ENCODE measurements around the gene KSR2. TPM values are rescaled to one million over a fixed set of nuclear protein-coding genes. Genes with fewer than 3 reads are reported as not detected.

The KSR2 gene
- total and polyA plus RNA-seq, 2 of the 4 experiments (the other 2 are of a cell fraction) = not detected

DNA sequence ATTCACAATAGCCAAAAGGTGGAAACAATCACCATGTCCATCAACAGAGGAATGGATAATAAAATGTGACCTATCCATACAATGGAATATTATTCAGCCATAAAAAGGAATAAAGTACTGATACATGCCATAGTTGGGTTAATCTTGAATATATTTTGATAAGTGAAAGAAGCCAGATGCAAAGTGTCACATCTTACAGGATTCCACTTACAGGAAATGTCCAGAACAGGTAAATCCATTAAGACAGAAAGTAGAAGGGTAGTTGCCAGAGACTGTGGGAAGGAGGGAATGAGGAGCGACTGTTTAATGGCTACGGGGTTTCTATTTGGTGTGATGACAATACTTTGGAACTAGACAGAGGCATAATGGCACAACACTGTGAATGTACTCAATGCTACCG lies 171.6 kb downstream of the KSR2 start:
- Histone ChIP-seq H3K79me1 (ENCODE audit: low read depth in 1 of 2, low read length in 2 of 2) (no peaks in the 10 kb centered on the region), H3K27me3 (ENCODE audit: control insufficient read depth, insufficient read depth, low read length) (no peaks in the 10 kb centered on the region), H3K9ac (ENCODE audit: low read depth, low read length) (no peak overlapping the region), H4K5ac (ENCODE audit: low read depth, low read length) (no peak overlapping the region), H3K23ac (ENCODE audit: low read depth, low read length) (no peak overlapping the region), H4K8ac (ENCODE audit: low read depth in 2 of 2, low read length in 2 of 2) (no peak overlapping the region), H3K4me3 (ENCODE audit: insufficient read depth, low read depth, low read length) (no peak overlapping the region), H3K9me3 (ENCODE audit: control insufficient read depth, insufficient read depth, low read length) (peaks cover 37% of the 10 kb centered on the region), H3K56ac (ENCODE audit: extremely low read depth, insufficient read depth, low read length) (no peak overlapping the region), H2AK5ac (ENCODE audit: low read depth, low read length) (no peak overlapping the region), H3K18ac (ENCODE audit: low read depth, low read length) (no peak overlapping the region), H4K91ac (ENCODE audit: insufficient read depth, low read depth, low read length) (no peak overlapping the region), H2BK120ac (ENCODE audit: low read depth, low read length) (no peak overlapping the region), H2AK9ac (replicated peaks; ENCODE audit: low read depth, low read length, poor library complexity) (no peak overlapping the region), H2AFZ (replicated peaks; ENCODE audit: low read length, poor library complexity) (no peak overlapping the region), H3K4ac (ENCODE audit: low read depth, low read length) (no peak overlapping the region), H2BK15ac (ENCODE audit: low read depth, low read length) (no peak overlapping the region), H3K9me1 (ENCODE audit: insufficient read depth, low read length) (no peaks in the 10 kb centered on the region), H4K20me1 (ENCODE audit: insufficient read depth, low read length) (no peaks in the 10 kb centered on the region), H3K36me3 (ENCODE audit: control insufficient read depth, insufficient read depth, low read length) (no peaks in the 10 kb centered on the region), H3K4me2 (ENCODE audit: low read depth, low read length) (no peak overlapping the region), H3K14ac (replicated peaks; ENCODE audit: low read depth, low read length) (no peak overlapping the region), H2BK20ac (ENCODE audit: low read depth, low read length) (no peak overlapping the region), H3K27ac (ENCODE audit: insufficient read depth, low read length) (no peak overlapping the region), H3K4me1 (ENCODE audit: control insufficient read depth, insufficient read depth, low read length) (no peaks in the 10 kb centered on the region), H2BK5ac (ENCODE audit: low read depth, low read length, poor library complexity, severe bottlenecking) (no peak overlapping the region)
- ChIA-PET CTCF (no interaction called here), POLR2A (ENCODE audit: unreplicated experiment) (no interaction called here)
- intact Hi-C loops (cut with micrococcal nuclease) = no loop called here
- TF ChIP-seq, protein P1, sequence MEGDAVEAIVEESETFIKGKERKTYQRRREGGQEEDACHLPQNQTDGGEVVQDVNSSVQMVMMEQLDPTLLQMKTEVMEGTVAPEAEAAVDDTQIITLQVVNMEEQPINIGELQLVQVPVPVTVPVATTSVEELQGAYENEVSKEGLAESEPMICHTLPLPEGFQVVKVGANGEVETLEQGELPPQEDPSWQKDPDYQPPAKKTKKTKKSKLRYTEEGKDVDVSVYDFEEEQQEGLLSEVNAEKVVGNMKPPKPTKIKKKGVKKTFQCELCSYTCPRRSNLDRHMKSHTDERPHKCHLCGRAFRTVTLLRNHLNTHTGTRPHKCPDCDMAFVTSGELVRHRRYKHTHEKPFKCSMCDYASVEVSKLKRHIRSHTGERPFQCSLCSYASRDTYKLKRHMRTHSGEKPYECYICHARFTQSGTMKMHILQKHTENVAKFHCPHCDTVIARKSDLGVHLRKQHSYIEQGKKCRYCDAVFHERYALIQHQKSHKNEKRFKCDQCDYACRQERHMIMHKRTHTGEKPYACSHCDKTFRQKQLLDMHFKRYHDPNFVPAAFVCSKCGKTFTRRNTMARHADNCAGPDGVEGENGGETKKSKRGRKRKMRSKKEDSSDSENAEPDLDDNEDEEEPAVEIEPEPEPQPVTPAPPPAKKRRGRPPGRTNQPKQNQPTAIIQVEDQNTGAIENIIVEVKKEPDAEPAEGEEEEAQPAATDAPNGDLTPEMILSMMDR (conservative IDR thresholded peaks at IDR 0.05; ENCODE audit: low read depth, low read length) = no peak
- TF ChIP-seq RAD21 (IDR thresholded peaks at IDR 0.05; ENCODE audit: low read length) = no peak
- no peak for TF ChIP-seq BHLHE40 (IDR thresholded peaks at IDR 0.05; ENCODE audit: low read depth, low read length)
- no peak for TF ChIP-seq RFX5 (IDR thresholded peaks at IDR 0.05; ENCODE audit: low read depth, low read length)
- no peak for TF ChIP-seq CEBPB (IDR thresholded peaks at IDR 0.05; ENCODE audit: low read depth, low read length)
- TF ChIP-seq MAFK (IDR thresholded peaks at IDR 0.05; ENCODE audit: low read depth, low read length) = no peak
- TF ChIP-seq RCOR1 (IDR thresholded peaks at IDR 0.05; ENCODE audit: insufficient replicate concordance, low read length) = no peak
- TF ChIP-seq FOS (IDR thresholded peaks at IDR 0.05; ENCODE audit: low read depth, low read length) = no peak
- TF ChIP-seq NFE2L2 (IDR thresholded peaks at IDR 0.05; ENCODE audit: low read depth, low read length) = no peak
- no peak for TF ChIP-seq CHD1 (IDR thresholded peaks at IDR 0.05; ENCODE audit: low read depth, low read length)
- TF ChIP-seq MXI1 (IDR thresholded peaks at IDR 0.05; ENCODE audit: borderline replicate concordance, low read depth, low read length) = no peak
- TF ChIP-seq MAZ (IDR thresholded peaks at IDR 0.05; ENCODE audit: borderline replicate concordance, low read depth, low read length) = no peak
- TF ChIP-seq POLR2A (IDR thresholded peaks at IDR 0.05; ENCODE audit: low read depth, low read length) = no peak
- TF ChIP-seq, protein P2, sequence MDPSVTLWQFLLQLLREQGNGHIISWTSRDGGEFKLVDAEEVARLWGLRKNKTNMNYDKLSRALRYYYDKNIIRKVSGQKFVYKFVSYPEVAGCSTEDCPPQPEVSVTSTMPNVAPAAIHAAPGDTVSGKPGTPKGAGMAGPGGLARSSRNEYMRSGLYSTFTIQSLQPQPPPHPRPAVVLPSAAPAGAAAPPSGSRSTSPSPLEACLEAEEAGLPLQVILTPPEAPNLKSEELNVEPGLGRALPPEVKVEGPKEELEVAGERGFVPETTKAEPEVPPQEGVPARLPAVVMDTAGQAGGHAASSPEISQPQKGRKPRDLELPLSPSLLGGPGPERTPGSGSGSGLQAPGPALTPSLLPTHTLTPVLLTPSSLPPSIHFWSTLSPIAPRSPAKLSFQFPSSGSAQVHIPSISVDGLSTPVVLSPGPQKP (IDR thresholded peaks at IDR 0.05; ENCODE audit: borderline replicate concordance, low read depth, low read length) = no peak
- TF ChIP-seq SMC3 (IDR thresholded peaks at IDR 0.05; ENCODE audit: low read depth, low read length) = no peak
- TF ChIP-seq, protein P3, sequence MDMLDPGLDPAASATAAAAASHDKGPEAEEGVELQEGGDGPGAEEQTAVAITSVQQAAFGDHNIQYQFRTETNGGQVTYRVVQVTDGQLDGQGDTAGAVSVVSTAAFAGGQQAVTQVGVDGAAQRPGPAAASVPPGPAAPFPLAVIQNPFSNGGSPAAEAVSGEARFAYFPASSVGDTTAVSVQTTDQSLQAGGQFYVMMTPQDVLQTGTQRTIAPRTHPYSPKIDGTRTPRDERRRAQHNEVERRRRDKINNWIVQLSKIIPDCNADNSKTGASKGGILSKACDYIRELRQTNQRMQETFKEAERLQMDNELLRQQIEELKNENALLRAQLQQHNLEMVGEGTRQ (IDR thresholded peaks at IDR 0.05; ENCODE audit: low read depth, low read length) = no peak
- DNase-seq = no peak
- no TSS peak for BruUV-seq (replicated peaks)
- ATAC-seq (ENCODE audit: low read depth) = no peak
- dilution Hi-C loops (cut with HindIII; ENCODE audit: low sequenced_read_pairs, unreplicated experiment) = no loop called here
- WGBS, 2 experiments (ENCODE audit: extremely low coverage in 2 of 2, insufficient read length in 1 of 2) = no CpG with 5 or more reads among the region's 3 CpGs
- in situ Hi-C loops (cut with MboI; ENCODE audit: low sequenced_read_pairs) = no loop called here

Data from IMR-90 (cell line).